ENCODE results near the gene SNTG2.

Gene SNTG2

DNA sequence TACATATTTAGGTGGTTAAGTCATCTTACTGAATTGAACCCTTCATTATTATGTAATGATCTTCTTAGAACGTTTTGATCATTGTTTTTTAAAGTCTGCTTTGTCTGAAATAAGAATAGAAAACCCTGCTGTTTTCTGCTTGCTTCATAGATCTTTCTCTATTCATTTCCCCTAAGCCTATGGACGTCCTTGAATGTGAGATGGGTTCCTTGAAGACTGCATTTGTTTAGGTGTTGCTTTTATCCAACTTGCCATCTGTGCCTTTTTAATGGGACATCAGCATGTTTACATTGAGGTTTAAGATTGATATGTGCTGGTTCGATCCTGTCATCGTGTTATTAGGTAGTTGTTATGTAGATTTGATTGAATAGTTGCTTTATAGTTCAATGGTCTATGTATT, 95.4 kb downstream of the SNTG2 start:
- no peak overlapping the region for H3K4me3 ChIP-seq (ENCODE audit: low read length)
- no peak for DNase-seq (ENCODE audit: low read depth)
- TF ChIP-seq, protein P1, sequence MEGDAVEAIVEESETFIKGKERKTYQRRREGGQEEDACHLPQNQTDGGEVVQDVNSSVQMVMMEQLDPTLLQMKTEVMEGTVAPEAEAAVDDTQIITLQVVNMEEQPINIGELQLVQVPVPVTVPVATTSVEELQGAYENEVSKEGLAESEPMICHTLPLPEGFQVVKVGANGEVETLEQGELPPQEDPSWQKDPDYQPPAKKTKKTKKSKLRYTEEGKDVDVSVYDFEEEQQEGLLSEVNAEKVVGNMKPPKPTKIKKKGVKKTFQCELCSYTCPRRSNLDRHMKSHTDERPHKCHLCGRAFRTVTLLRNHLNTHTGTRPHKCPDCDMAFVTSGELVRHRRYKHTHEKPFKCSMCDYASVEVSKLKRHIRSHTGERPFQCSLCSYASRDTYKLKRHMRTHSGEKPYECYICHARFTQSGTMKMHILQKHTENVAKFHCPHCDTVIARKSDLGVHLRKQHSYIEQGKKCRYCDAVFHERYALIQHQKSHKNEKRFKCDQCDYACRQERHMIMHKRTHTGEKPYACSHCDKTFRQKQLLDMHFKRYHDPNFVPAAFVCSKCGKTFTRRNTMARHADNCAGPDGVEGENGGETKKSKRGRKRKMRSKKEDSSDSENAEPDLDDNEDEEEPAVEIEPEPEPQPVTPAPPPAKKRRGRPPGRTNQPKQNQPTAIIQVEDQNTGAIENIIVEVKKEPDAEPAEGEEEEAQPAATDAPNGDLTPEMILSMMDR (conservative IDR thresholded peaks at IDR 0.05; ENCODE audit: low read depth, low read length), result no peak

DNA sequence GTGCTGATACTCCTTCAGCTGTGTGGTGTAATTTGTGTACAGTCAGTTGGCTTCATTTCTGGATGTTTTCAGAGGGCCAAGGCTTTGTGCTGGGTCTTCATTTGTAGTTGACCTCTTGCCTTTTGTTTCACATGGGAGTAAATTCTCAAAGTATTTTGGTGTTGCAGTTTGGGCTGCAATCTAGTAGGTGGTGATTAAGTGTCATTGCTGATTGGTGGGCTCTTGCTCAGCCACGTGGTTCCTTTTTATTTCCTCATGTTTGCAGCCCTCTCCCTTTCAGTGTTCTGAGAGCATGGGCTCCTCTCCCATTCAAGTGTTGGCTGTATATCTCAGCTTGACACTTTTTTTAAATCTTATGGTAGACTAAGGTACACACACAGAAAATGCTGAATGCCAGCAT, 96.8 kb downstream of the SNTG2 start:
- TF ChIP-seq, protein P1 (conservative IDR thresholded peaks at IDR 0.05; ENCODE audit: low read depth, low read length), result peak; percentile 40
- DNase-seq (ENCODE audit: low read depth), result no peak
- H3K4me3 ChIP-seq (ENCODE audit: low read length), result no peak overlapping the region

DNA sequence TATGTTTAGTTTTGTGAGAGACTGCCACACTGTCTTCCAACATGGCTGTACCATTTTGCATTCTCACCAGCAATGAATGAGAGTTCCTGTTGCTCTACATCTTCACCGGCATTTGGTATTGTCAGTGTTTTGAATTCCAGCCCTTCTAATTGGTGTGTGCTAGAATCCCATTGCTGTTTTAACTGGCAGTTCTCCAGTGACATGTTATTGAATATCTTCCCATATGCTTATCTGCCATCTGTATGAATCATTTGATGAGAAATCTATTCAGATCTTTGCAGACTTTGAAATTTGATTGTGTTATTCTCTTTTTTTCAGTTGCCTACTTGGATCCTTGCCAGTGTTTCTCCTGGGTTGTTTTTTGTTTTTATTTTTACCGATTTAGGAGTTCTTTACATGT, 99.0 kb downstream of the SNTG2 start:
- TF ChIP-seq, protein P1 (conservative IDR thresholded peaks at IDR 0.05; ENCODE audit: low read depth, low read length), result no peak
- H3K4me3 ChIP-seq (ENCODE audit: low read length), result no peak overlapping the region
- no peak for DNase-seq (ENCODE audit: low read depth)

DNA sequence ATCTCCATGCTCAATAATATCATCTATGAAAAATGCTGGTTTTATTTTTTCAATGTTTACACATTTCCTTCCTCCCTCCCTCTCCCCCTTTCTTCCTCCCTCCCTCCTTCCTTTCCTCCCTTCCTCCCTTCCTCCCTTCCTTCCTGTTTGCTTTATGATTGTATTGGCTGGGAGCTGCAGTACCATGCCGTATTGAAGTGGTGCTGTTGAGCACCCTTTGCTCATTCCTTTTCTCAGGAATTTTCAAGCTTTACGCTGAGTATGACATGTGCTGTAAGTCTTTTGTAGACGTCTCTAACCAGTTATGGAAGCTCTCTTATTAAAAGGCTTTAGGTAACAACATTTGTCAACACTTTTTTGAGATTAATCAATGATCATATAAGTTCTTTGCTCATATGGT, 100.4 kb downstream of the SNTG2 start:
- H3K4me3 ChIP-seq (ENCODE audit: low read length), result no peak overlapping the region
- DNase-seq (ENCODE audit: low read depth), result no peak
- TF ChIP-seq, protein P1 (conservative IDR thresholded peaks at IDR 0.05; ENCODE audit: low read depth, low read length), result peak; percentile 50

DNA sequence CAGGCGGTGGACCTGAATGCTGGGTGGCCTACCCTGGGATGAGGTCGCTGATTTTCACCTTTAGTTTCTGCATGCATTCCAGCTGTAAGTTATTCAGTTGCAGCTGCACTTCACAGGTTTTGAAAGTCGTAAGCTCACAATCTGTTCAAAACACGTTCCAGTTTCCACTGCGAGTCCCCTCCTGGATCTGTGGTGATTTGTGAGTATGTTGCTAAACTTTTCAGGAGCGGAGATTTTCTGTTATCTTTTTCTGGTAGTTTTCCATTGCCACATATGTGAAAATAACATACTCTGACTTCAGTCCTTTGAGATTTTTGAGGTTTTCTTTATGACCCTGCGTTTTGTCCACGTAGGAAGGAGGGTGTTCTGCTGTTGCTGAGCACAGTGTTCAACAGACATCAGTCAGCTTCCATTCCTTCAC, 102.1 kb downstream of the SNTG2 start:
- DNase-seq (ENCODE audit: low read depth), result no peak

DNA sequence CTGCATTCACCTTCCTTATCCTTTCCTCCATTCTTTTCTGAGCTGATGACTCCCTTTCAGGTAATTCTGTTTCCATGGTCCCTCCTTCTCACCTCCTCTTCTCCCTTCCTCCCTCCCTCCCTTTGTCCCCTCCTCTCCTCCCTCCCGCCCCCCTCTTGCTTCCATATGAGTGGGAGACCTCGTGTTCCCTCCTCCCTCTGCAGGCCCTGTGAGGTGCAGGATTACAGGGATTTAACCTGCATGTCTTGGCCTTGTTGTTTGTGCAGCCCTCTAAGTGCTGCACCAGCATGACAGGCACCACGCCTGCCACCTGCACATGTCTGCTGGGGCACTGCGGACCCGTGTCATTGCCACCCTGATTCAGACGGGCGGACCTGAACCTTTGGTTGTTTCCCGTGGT, 103.1 kb downstream of the SNTG2 start:
- TF ChIP-seq, protein P1 (conservative IDR thresholded peaks at IDR 0.05; ENCODE audit: low read depth, low read length), result no peak
- no peak overlapping the region for H3K4me3 ChIP-seq (ENCODE audit: low read length)
- DNase-seq (ENCODE audit: low read depth), result no peak

More for the DNA sequence above, 102.1 kb downstream of the SNTG2 start:
- TF ChIP-seq, protein P1 (conservative IDR thresholded peaks at IDR 0.05; ENCODE audit: low read depth, low read length), result no peak
- no peak overlapping the region for H3K4me3 ChIP-seq (ENCODE audit: low read length)

DNA sequence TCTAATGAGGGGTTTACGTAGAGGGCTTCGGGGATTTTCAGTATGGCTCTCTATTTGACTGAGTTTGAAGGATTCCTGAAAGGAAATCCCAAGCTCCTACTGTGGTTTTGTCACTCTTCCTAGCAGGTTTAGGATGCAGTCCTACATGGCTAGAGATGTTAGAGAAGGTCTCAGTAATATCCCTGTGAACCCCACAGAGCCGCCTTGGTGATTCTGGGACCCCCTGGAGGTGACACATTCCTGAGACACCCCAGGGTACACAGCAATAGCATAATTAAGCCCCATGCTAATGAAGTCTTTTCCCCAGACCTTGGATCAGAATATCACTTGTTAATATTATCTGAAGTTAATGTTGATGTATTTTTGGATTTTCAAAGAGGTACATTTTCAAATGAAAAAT, 103.8 kb downstream of the SNTG2 start:
- DNase-seq (ENCODE audit: low read depth), result no peak
- H3K4me3 ChIP-seq (ENCODE audit: low read length), result no peak overlapping the region
- TF ChIP-seq, protein P1 (conservative IDR thresholded peaks at IDR 0.05; ENCODE audit: low read depth, low read length), result no peak

All from retinal pigment epithelial cell (primary cell).